Osteocyte (in vitro differentiated cells): ENCODE results near the gene HTR6. TPM values are rescaled to one million over a fixed set of nuclear protein-coding genes. Genes with fewer than 3 reads are reported as not detected.

Experiments used
- DNase-seq: peaks from one replicate; pipeline ENCODE4 v3.0.0; 2021; ENCODE audit warnings: mixed read lengths; ENCODE audit not compliant: unreplicated experiment; ENCODE audit errors: extremely low spot score
- H3K27ac Mint-ChIP-seq: one replicate; pipeline ENCODE4 v1.8.0; 2021; ENCODE audit warnings: mild to moderate bottlenecking, mixed read lengths; ENCODE audit not compliant: unreplicated experiment
- H3K27me3 Mint-ChIP-seq: one replicate; pipeline ENCODE4 v1.8.0; 2021; ENCODE audit warnings: mixed read lengths; ENCODE audit not compliant: unreplicated experiment
- H3K36me3 Mint-ChIP-seq: one replicate; pipeline ENCODE4 v1.8.0; 2021; ENCODE audit warnings: mixed read lengths; ENCODE audit not compliant: unreplicated experiment
- H3K4me1 Mint-ChIP-seq: one replicate; pipeline ENCODE4 v1.8.0; 2021; ENCODE audit warnings: mixed read lengths; ENCODE audit not compliant: unreplicated experiment
- H3K4me3 Mint-ChIP-seq: one replicate; pipeline ENCODE4 v1.8.0; 2021; ENCODE audit warnings: mild to moderate bottlenecking, moderate library complexity, mixed read lengths; ENCODE audit not compliant: unreplicated experiment
- H3K9me3 Mint-ChIP-seq: one replicate; pipeline ENCODE4 v1.8.0; 2021; ENCODE audit warnings: mixed read lengths; ENCODE audit not compliant: unreplicated experiment
- CTCF ChIP-seq: fragments of 200-600 bp; sonication (generic); IDR thresholded peaks from 2 replicates; pipeline ENCODE4 v1.5.0; 2021; ENCODE audit warnings: antibody characterized with exemption, mild to moderate bottlenecking, moderate library complexity
- total RNA-seq: library from RNA; stranded (reverse); gene quantifications from 2 replicates; pipeline ENCODE4 v1.2.1, GENCODE V29; 2021

The HTR6 gene
- total RNA-seq, 1 donor from 2014 or later = 0.16 TPM

DNA sequence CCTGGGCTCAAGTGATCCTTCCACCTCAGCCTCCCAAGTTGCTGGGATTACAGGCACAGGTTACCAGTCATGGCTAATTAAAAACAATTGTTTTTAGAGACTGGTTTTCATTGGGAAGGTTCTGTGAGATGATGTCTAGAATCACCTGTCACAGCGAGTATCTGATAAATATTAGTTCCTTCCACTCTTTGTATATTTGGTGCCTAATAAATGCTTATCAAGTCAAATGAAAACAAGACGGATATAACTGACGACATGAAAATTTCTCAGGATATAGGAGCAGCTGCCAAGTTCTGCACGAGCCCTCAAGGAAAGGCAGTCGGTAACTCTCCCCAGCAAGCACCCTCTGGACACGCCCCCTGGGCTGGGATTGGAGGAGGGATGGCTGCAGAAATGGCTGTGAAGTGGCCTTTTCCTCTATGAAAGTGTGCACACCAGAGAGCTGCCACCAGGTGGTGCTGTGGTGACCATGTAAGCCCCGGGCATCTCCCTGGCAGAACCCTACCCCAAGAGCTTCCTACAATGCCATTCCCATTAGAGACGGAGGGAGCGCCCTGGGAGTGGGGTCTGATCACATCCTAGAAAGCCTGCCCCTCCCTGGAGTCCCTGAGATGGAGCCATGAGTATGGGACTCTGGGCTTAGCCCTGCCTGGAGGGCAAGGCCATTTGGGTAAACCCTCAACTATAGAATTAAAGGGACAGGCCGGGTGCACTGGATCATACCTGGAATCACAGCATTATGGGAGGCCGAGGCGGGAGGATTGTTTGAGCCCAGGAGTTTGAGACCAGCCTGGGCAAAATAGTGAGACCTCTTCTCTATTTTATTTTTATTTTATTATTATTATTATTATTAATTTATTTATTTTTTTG lies 50.9 kb downstream of the HTR6 start:
- DNase-seq = peak; percentile 96
- Mint-ChIP-seq H3K36me3 (peaks cover 2% of the 10 kb centered on the region), H3K4me1 (peaks cover 5% of the 10 kb centered on the region), H3K27me3 (no peaks in the 10 kb centered on the region), H3K27ac (no peak overlapping the region), H3K9me3 (no peaks in the 10 kb centered on the region), H3K4me3 (no peak overlapping the region)
- peak; percentile 92 for TF ChIP-seq CTCF

- no peak overlapping the region for H3K4me3 Mint-ChIP-seq
- no peaks in the 10 kb centered on the region for H3K27me3 Mint-ChIP-seq
- H3K27ac Mint-ChIP-seq = no peak overlapping the region
- peaks cover 2% of the 10 kb centered on the region for H3K36me3 Mint-ChIP-seq
- H3K9me3 Mint-ChIP-seq = no peaks in the 10 kb centered on the region
- H3K4me1 Mint-ChIP-seq = peaks cover 5% of the 10 kb centered on the region
- TF ChIP-seq CTCF = no peak
- DNase-seq = no peak
Observed at GRCh38 chr1:19717467-19717866, 52.8 kb downstream of the HTR6 start.

DNA sequence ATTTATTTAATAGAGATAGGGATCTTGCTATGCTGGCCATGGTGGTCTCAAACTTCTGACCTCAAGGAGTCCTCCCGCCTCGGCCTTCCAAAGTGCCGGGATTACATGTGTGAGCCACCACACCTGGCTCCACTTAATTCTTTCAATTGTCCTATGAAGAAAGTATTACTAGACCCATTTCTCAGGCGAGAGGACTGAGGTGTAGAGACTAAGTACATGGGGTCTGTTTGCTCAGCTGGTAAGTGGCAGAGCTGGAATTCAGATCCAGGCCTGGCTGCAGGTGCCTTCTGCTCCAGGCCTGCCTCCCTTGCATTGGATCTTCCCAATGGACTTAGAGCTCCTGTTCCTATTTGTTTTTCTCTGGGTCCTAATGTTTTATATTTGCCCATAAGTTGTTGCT lies 55.5 kb downstream of the HTR6 start:
- no peak overlapping the region for H3K27ac Mint-ChIP-seq

DNA sequence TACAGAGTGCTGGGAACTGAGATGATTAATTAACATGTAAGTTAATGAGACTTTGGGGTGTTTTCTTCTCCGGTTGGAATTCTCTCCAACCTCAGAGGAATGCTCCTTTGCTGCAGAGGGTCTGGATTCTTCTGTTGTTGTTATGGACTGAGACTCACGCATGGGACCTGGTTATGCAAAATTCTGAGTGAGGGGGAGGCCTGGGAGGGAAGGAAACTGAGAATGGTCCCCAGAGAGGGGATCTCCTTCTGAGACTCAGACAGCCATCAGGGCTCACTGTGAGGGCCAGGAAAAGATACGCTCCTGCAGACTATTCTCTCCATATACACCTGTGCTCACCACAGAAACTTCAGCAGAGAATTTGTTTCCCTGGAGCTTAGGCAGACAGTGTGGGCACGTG lies 56.3 kb downstream of the HTR6 start:
- no peak overlapping the region for H3K27ac Mint-ChIP-seq
- peaks cover 5% of the 10 kb centered on the region for H3K36me3 Mint-ChIP-seq
- H3K27me3 Mint-ChIP-seq = no peaks in the 10 kb centered on the region
- no peaks in the 10 kb centered on the region for H3K9me3 Mint-ChIP-seq
- no peaks in the 10 kb centered on the region for H3K4me1 Mint-ChIP-seq
- no peak for DNase-seq
- H3K4me3 Mint-ChIP-seq = no peak overlapping the region
- TF ChIP-seq CTCF = no peak

More for the DNA sequence above, 55.5 kb downstream of the HTR6 start:
- H3K36me3 Mint-ChIP-seq = peaks cover 5% of the 10 kb centered on the region
- no peaks in the 10 kb centered on the region for H3K9me3 Mint-ChIP-seq
- DNase-seq = no peak
- H3K4me1 Mint-ChIP-seq = peaks cover 5% of the 10 kb centered on the region
- H3K4me3 Mint-ChIP-seq = no peak overlapping the region
- no peaks in the 10 kb centered on the region for H3K27me3 Mint-ChIP-seq
- no peak for TF ChIP-seq CTCF

GRCh38 chr1:19723874-19724273 lies 59.2 kb downstream of the HTR6 start:
- H3K27ac Mint-ChIP-seq = no peak overlapping the region
- H3K36me3 Mint-ChIP-seq = peaks cover 7% of the 10 kb centered on the region
- no peaks in the 10 kb centered on the region for H3K4me1 Mint-ChIP-seq
- H3K27me3 Mint-ChIP-seq = no peaks in the 10 kb centered on the region
- TF ChIP-seq CTCF = no peak
- no peak for DNase-seq
- H3K4me3 Mint-ChIP-seq = no peak overlapping the region
- H3K9me3 Mint-ChIP-seq = no peaks in the 10 kb centered on the region
